ENCODE data around the gene SLC37A1. TPM values are rescaled to one million over a fixed set of nuclear protein-coding genes. Genes with fewer than 3 reads are reported as not detected.

The SLC37A1 gene
- total and polyA plus RNA-seq, 9 of the 15 experiments (the other 6 are each of a cell fraction or from before 2014, with no cell fraction given): 0.06 to 3.4 (median 0.40) TPM

- Histone ChIP-seq H3K9me3 (replicated peaks; ENCODE audit: control insufficient read depth, insufficient read depth, low read depth, low read length) (no peaks in the 10 kb centered on the region), H3K9ac (ENCODE audit: insufficient read depth in 1 of 2, low read depth in 2 of 2, low read length in 2 of 2) (no peak overlapping the region), H3K9me1 (ENCODE audit: control insufficient read depth, insufficient read depth, low read length) (no peaks in the 10 kb centered on the region), H3K4me2 (ENCODE audit: insufficient read depth, low read length) (no peak overlapping the region), H3K27me3 (ENCODE audit: control insufficient read depth in 2 of 2, insufficient read depth in 2 of 2, low read length in 2 of 2) (peaks cover 16 to 21% of the 10 kb centered on the region in 2 experiments), H3K27ac (ENCODE audit: extremely low read depth, low read depth, low read length) (no peak overlapping the region), H4K20me1 (replicated peaks; ENCODE audit: control insufficient read depth, insufficient read depth, low read length) (no peaks in the 10 kb centered on the region), H3K79me2 (ENCODE audit: control insufficient read depth, insufficient read depth, low read length) (no peaks in the 10 kb centered on the region), H2AFZ (ENCODE audit: low read depth, low read length) (no peak overlapping the region), H3K36me3 (ENCODE audit: control insufficient read depth, insufficient read depth, low read length) (no peaks in the 10 kb centered on the region), H3K4me3 (no peak overlapping the region), H3K4me1 (replicated peaks in 1 of 2; ENCODE audit: control insufficient read depth in 2 of 2, insufficient read depth in 2 of 2, low read length in 2 of 2) (peaks cover 14 to 15% of the 10 kb centered on the region in 2 experiments; a peak in 4 of 5 replicates)
- CTCF ChIA-PET (ENCODE audit: low intra/inter-chr PET ratio): no interaction called here
- BruUV-seq (replicated peaks): no TSS peak
- TF ChIP-seq HSF4 (CRISPR knock-in tag; IDR thresholded peaks at IDR 0.05; ENCODE audit: borderline replicate concordance) (no peak), ZBTB1 (CRISPR knock-in tag; IDR thresholded peaks at IDR 0.05; ENCODE audit: borderline replicate concordance, low read depth) (no peak), NCOA2 (IDR thresholded peaks at IDR 0.05; ENCODE audit: partially characterized antibody in 2 of 2) (no peak), NKRF (IDR thresholded peaks at IDR 0.05; ENCODE audit: borderline replicate concordance) (no peak), RFX1 (IDR thresholded peaks at IDR 0.05) (no peak), POLR2B (IDR thresholded peaks at IDR 0.05; ENCODE audit: low read depth, partially characterized antibody) (no peak), AFF4 (CRISPR knock-in tag; IDR thresholded peaks at IDR 0.05) (no peak), EP300 (IDR thresholded peaks at IDR 0.05; ENCODE audit: low read length) (no peak), ZNF280A (IDR thresholded peaks at IDR 0.05; ENCODE audit: low read depth, partially characterized antibody) (no peak)
- FAIRE-seq (no peak), ATAC-seq (no peak), DNase-seq (ENCODE audit: extremely low read depth in 1 of 4, low spot score in 3 of 4) (no peak)
- 1% methylated on average over 5 of the region's 5 CpGs for WGBS (ENCODE audit: insufficient coverage, low coverage, missing lambda C conversion rate)
- POLR2A ChIA-PET: interaction anchor here (1.0 to 1.1 kb wide), 2 partner anchors 9 to 118 kb away, joined by 3 read pairs; no protein-coding TSS in a partner anchor
- in situ Hi-C loops (cut with MboI) (no loop called here), intact Hi-C loops (cut with micrococcal nuclease) (loop anchor here (5.0 kb wide), 1 partner anchor 486 kb away; the partner anchor contains the start of gene ZBTB21)
Observed at GRCh38 chr21:42498012-42498411, 15.6 kb upstream of the SLC37A1 start.

All from K562 (cell line).